HG02759 (cell line): ENCODE data around the gene SLMAP.
"Not testable (repeated sequence)": the region's sequence is repeated elsewhere in the genome, so short reads cannot be mapped to it uniquely, and the experiment has no call there.

ENCODE experiments used
- ATAC-seq: cut with Tn5 transposase; IDR thresholded peaks from one replicate; pipeline ENCODE4 v1.9.1; 2021; ENCODE audit warnings: mild to moderate bottlenecking, moderate library complexity; ENCODE audit not compliant: unreplicated experiment

Gene SLMAP

DNA sequence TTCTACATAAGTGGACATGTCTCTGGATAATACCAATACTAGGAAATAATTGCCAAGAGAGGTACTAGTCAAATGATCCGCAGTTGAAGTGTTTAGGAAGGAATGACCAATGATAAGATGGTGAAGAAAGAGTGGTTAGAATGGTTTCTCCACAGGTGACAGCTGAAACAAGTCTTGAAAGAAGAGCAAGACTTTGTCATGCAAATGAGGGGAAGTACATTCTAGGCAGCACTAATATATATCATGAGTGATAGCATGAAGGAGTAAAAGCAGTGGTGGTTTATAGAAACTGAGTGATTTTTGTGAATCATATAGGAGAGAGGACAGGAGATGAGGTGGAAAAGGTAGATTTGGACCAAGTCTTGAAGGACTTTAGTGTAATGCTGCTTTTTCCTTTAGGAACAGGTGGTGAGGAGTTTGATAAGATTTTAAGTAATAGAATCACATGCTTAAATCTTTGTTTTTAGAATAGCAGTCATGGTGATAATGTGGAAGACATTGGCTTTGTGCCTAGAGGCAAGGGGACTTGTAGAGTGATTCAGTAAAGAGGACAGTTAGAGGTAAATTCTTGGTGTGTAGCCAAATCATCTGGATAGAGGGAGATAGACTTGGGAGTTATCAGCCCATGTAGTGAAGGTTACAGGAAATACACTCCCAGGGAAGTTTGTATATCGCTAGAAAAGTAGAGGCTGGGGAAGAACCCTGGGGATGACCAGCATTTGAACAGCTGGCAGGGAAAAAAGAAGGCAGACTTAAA lies 31.9 kb downstream of the SLMAP start:
- ATAC-seq: peak; percentile 89

DNA sequence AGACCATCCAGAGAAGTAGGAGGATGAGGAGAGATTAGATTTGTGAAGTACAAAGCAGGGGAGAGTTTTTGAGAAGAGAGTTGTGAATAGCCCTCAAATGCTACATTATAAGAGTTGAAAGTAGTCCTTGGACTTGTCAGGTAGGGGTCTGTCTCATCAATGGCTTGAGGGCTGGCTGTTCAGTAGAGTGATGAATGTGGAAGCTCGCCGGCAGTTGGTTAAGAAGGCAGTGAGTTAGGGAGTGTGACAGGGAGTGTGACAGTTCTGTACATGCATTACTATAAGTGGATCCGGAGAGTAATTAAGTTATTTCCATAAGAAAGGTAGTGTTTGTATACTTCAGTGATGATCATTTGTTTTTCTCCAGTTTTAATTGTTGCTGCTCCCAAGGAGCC lies 32.5 kb downstream of the SLMAP start:
- no peak for ATAC-seq

DNA sequence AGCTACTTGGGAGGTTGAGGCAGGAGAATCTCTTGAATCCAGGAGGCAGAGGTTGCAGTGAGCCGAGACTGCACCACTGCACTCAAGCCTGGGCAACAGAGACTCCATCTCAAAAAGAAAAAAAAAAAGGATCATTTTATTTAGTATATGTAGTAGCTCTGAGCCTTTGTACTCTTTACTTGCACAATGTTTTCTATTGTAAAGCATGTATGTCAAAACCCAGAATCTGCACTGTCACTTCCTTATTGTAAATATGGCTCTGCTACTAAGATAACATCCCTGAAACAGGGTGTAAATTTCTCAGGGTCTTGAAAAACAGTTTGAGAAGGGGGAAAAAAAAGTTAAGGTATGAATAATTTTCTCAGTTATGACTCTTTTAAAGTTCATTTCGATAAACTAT lies 35.1 kb downstream of the SLMAP start:
- ATAC-seq: no peak

DNA sequence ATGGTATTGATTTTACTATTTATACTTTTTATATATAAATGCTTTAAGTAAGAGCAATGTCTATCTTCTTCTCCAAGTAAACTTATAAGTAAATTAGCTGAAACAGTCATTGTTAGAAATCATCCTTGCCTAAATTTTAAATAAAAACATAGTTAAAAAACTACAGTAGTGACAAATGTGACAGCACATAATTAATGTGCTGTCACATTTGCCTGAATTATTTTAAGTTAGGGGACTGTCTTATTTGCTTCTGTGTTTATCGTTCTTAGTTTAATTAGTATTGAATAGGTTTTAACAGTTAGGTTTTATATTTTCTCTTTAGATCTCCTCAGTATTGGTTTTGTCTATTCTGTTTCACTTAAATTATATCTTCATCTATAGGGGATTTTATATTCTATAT lies 36.1 kb downstream of the SLMAP start:
- no peak for ATAC-seq

DNA sequence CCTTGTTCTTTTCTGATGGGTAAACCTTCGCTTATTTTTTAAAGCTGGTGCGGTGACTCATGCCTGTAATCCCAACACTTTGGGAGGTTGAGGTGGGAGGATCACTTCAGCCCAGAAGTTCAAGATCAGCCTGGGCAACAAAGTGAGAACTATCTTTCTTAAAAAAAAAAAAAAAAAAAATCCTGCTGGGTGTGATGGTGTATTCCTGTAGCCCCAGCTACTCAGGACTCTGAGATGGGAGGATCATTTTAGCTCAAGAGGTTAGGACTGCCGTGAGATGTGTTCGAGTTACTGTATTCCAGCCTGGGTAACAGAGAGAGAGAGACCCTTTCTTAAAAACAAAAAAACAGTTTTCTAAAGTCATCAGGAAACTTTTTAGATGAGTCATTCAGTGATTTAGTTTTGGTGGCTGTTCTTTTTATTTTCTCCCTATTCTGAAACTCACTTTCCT lies 37.7 kb downstream of the SLMAP start:
- no peak for ATAC-seq

DNA sequence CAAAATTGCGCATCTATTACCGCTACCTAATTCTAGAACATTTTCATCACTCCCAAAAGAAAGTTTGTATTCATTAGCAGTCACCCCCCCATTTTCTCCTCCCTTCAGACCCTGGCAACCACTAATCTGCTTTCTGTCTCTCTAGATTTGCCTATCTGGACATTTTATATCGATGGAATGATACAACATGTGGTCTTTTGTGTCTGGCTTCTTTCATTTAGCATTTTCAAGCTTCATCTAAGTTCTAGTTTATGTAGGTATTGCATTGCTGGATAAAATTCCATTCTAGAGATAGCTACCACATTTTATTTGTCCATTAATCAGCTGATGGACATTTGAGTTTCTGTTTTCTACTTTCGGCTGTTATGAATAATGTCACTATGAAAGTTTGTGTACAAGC lies 38.4 kb downstream of the SLMAP start:
- no peak for ATAC-seq

DNA sequence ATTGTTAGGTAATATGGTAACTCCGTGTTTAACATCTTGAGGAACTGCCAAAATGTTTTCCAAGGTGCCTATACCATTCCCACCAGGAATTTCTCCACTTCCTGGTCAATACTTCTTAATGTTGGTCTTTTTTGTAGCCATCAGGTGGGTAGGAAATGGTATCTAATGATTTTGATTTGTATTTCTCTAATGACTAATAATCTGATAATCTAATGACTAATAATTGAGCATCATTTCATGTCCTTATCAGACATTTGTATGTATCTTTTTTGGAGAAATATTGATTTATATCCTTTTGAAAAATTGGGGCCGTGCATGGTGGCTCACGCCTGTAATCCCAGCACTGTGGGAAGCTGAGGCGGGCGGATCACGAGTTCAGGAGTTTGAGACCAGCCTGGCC lies 38.8 kb downstream of the SLMAP start:
- ATAC-seq: no peak

DNA sequence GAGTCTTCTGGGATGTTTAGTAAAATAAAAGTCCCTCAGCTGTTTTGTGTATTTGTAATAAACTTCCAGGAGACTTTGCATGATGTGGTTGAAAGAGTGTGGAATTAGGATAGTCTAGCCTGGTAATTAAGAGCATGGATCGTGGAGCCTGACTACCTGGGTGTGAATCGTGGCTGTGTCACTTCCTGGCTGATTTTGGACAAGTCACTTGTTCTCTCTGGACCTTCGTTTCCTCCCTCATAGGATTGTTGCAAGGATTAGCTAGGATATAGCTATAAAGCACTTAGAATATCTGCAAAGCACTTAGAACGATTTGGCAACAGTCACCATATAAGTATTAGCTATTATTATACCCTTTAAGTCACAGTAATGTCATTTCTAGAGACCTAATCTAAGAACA lies 40.2 kb downstream of the SLMAP start:
- no peak for ATAC-seq

DNA sequence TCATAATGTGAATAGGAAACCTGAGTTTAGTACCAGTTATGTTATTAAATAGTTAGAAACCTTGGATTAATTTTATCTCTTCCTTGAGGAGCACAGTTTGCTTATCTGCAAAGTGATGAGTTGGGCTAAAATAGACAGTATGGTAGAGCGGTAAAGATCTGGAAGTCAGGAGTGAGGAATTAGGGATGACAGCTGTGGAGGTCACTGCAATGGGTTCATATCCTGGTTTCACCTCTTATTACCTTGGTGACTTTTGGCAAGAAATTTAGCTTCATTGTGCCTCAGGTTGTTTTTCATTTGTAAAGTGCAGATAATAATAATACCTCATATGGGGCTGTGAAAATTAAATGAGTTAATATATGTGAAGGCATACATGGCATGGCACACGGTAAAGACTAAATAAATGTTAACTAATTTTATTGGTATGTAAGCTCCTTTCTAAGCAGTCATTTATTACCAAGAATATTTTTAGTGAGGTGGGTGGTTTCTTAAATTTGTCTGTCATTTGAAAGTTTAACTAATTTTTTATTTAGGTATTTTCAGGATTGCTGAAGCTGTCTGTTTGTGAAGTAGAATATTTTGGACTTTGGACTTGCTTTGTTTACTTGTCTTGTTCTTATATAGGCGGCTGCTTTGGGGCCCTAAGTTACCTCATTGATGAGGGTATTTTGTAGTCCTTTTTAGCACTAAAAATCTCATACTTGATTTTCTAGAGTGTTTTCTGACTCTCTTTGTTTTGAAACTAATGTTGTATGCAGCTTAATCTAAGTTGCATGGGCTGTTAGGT lies 41.8 kb downstream of the SLMAP start:
- ATAC-seq: no peak

DNA sequence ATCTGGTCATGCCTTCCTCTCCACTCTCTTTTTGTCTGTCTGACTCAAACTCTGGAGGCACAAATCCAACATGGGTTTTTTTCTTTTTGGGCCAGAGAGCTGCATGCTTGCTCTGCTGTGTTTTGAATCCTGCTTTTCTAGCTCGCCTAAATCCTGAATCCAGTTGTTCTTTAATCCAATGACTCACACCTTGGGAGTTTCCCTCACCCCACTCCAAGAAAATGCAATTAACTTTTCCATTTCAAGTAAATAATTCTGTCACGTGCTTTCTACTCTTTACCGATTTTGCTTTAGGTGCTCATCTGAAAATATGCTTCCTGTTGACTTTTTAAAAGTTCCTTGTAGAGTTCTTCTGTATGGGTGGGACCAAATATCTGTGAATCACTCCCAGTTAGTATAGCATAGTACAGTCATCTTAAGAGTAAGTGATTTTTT lies 47.6 kb downstream of the SLMAP start:
- no peak for ATAC-seq

DNA sequence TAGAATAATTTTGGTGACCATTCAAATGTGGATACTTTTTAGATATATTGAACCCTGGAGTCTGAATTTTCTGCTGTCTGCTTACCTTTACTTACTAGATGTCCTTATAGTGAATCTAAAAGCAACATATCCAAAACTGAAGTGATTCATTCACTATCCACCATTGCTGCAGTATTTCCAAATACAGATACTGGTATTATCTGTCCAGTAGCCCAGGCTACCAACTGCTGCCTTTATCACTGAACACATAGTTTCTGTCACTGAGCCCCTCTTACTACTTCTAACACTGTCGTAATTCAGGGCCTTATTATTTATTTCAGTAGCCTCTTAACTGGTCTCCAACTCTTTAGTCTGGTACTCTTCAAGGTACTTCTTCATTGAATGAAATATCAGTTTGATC lies 49.2 kb downstream of the SLMAP start:
- no peak for ATAC-seq

DNA sequence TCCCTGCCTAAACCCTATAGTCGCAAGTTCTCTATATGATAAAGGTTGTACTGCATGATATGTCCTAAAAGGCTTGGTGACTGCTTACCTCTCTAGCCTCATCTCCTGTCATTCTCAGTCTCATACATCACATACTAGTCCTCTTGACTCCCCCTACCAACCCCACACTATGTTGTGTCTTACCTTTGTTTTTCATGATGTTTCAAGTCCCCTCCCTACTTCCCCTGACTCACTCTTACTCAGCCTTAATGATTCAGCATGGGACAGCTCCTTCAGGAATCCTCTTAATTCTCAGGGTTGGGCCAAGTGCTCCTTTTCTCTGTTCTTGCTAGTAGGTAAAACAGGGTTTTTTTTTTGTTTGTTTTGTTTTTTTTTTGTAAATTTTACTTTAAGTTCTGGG lies 49.6 kb downstream of the SLMAP start:
- ATAC-seq: no peak

DNA sequence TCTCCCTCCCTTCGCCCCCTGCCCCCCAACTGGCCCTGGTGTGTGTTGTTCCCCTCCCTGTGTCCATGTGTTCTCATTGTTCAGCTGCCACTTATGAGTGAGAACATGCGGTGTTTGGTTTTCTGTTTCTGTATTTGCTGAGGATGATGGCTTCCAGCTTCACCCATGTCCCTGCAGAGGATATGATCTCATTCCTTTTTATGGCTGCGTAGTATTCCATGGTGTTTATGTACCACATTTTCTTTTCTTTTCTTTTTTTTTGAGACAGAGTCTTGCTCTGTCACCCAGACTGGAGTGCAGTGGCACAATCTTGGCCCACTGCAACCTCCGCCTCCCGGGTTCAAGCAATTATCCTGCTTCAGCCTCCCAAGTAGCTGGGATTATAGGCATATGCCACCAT lies 50.1 kb downstream of the SLMAP start:
- not testable (repeated sequence) for ATAC-seq

DNA sequence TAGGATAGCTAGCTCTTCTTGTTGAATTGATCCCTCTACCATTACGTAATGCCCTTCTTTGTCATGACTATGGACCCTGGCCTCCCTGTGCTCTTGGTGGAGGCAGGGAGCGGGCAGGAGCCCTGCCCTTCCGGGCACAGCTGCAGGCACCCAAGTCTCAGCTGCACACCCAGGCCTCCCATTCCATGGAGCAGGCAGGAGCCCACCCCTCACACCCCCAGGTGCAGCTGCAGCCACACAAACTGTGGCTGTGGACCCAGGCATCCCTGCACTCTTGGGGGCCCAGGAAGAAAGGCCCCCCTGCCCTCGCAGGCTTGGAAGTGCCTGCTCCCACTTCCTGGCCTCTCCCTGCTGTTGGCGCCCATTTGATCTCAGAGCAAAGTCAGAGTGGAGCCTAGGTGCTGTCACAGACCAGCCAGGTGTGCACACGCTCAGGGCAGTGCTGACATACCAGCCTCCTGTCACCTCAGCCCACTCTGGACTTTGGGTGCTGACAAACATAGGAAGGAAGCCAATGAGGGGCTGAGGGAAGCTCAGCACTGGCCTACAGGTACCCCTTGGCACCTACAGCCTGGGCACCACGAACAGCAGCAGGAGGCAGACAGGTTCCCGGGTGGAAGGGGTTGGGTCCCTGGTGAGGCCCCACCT lies 53.0 kb downstream of the SLMAP start:
- no peak for ATAC-seq

DNA sequence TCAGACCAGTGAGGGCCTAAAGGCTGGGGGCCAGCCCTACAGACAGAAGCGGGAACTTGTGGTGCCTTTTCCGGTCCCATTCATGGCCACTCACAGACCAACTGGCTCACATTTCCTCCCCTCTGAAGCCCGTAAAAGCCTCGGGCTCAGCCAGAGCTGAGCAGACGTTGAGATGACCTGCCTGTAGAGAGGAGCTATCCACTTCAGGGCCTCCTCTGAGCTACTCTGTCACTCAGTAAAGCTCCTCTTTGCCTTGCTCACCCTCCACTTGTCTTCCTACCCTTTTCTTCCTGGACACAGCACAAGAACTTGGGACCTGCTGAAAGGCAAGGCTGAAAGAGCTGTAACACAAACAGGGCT lies 53.5 kb downstream of the SLMAP start:
- no peak for ATAC-seq

DNA sequence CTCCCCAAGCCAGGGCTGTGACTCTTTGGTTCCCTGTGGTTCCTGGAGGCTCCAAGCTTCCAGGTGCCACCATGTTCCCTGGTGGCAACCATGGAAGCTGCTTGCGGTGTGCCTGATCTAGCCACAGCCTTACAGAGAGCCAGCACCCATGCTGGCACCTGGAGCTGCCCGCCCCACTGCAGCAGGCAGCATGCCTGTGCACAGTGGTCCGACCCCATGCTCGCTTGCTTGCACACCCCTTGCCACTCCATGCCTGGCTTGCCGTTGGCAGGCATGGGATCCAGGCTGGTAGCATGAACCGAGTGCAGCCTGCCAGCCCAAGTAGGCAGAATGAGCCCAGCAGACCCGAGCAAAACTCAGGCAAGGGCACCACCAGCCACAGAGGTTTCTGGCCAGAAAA lies 53.9 kb downstream of the SLMAP start:
- no peak for ATAC-seq

DNA sequence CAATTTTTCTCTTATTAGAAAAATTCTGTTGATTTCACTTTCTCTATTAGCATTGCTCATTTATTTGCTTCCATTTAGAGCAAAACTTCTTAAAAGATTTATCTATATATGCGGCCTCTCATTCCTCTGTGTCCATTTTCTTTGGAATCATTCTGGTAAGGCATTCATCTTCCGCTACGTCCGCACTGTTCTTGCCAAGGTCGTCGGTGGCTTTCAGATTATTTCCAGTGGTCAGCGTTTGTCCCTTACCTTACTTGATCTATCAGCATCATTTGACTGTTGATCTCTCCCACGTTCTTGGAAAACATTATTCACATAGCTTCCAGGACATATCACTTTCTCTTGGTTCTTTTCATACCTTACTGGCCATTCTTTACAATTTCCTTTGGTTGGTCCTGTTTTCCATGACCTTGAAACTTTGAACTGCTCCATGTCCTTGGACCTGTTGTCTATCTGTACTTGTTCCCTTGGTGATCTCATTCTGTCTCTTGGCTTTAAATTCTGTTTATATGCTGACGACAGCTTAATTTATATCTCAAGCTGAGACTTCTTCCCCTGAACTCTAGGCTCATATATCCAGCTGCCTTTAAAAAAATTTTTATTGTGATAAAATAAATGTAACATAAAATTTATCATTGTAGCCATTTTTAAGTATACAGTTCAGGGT lies 54.5 kb downstream of the SLMAP start:
- ATAC-seq: no peak

DNA sequence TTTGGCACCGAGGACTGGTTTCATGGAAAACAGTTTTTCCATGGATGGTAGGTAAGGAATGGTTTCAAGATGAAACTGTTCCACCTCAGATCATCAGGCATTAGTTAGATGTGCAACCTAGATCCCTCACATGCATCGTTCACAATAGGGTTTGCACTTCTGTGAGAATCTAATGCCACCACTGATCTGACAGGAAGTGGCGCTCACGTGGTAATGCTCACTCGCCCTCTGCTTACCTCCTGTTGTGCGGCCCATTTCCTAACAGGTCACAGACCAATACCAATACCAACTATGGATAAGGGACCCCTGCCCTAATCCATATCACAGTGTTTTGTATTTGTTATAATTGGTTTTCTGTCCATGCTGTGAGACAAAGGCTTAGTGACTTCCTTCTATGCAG lies 58.9 kb downstream of the SLMAP start:
- no peak for ATAC-seq

DNA sequence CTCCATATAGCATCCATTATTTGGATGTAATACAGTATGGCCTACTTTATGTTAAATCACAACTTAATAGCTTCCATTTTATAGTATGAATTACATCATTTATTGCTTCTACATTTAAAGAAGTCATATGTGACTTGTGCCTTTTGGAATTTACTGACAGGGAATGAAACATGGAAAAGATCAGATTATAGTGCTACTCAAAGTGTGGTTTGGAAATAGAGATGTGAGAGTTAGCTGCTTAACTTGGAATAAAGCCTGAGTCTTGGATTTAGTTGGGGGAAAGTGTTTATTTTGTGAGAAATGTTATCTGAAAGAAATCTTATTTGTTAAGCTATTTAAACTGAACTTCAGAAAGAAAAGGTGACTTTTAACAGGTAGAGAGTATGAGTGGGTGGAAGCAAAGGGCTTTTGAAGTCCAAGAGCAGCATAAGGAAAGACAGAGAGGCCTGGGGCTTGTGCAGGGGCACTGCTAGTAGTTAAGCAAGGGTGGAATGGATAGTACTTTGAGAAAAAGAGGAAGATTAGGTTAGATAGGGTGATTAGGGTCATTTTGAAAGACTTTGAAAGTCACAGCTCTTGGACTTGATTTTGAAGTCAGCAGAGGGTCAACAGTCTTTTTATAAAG lies 60.5 kb downstream of the SLMAP start:
- ATAC-seq: no peak

DNA sequence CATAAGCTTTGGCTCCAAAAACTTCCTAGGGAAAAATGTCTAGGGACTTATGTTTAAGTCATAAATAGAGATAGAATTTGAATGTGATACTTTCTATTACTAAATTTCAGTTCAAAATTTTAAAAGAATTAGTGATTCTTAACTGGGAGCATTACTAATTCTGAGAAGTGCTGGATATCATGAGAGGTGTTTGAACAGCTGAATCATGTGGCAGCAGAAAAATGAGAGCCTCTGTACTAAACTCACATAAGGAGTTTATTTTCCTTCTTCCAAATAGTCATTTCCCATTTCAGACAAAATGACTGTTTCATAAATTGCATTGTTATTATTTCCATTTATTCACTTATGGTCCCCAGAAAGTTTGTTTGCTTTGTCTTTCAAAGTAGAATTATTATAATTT lies 62.7 kb downstream of the SLMAP start:
- no peak for ATAC-seq

DNA sequence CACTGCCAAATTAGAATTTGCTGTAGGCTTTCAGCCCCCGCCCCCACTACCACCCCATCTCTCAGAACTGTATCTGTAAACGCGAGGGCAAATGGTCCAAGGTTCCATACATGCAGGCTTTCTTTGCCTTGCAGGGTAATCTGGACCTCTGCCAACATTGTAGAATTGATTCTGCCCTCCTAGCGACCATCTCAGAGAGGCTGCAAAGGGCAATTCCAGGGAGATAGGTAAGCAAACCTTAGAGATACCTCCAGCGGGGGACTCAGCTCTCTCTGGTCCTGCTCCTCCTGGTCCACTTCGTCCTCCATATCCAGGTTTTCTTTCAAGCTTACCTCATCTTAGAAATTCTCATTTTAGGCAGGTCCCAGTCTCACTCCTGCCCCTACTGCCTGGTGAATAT lies 64.4 kb downstream of the SLMAP start:
- ATAC-seq: no peak
